Suprapubic skin (tissue), 4 donors: ENCODE results near the gene CCDC174. TPM values are rescaled to one million over a fixed set of nuclear protein-coding genes. Genes with fewer than 3 reads are reported as not detected.

Experiments
- DNase-seq, 2 donors: peaks; one replicate each; pipeline ENCODE4 v3.0.0-alpha.2; 2019; ENCODE audit warnings: low spot score in 2 of 2
- H3K27ac ChIP-seq: fragments of 200-600 bp; sonication (generic); one replicate; pipeline ENCODE4 v1.5.1; 2019
- H3K27me3 ChIP-seq: fragments of 200-600 bp; sonication (generic); one replicate; pipeline ENCODE4 v1.5.1; 2019
- H3K36me3 ChIP-seq: fragments of 200-600 bp; sonication (generic); one replicate; pipeline ENCODE4 v1.5.1; 2019
- H3K4me1 ChIP-seq: fragments of 200-600 bp; sonication (generic); one replicate; pipeline ENCODE4 v1.5.1; 2019
- H3K4me3 ChIP-seq: fragments of 200-600 bp; sonication (generic); one replicate; pipeline ENCODE4 v1.5.1; 2019; ENCODE audit warnings: mild to moderate bottlenecking
- H3K9me3 ChIP-seq: fragments of 200-600 bp; sonication (generic); one replicate; pipeline ENCODE4 v1.5.1; 2019
- CTCF ChIP-seq, 2 donors: fragments of 200-600 bp in 1 of 2; fragments of 450-650 bp in 1 of 2; sonication (generic) in 1 of 2; IDR thresholded peaks; one replicate each; pipeline ENCODE4 v1.5.1; 2016 to 2019; ENCODE audit warnings: antibody characterized with exemption in 2 of 2, mild to moderate bottlenecking in 1 of 2, moderate library complexity in 1 of 2
- EP300 ChIP-seq: sonication (generic); formaldehyde crosslinking; IDR thresholded peaks from one replicate; pipeline ENCODE4 v1.6.1; 2017; ENCODE audit warnings: antibody characterized with exemption
- POLR2A ChIP-seq, 2 donors: fragments of 450-650 bp; IDR thresholded peaks; one replicate each; pipeline ENCODE4 v1.6.1; 2017; ENCODE audit warnings: antibody characterized with exemption in 2 of 2, mild to moderate bottlenecking in 2 of 2, moderate library complexity in 2 of 2
- POLR2AphosphoS5 ChIP-seq, 3 donors: sonication (generic); formaldehyde crosslinking; IDR thresholded peaks; one replicate each; pipeline ENCODE4 v1.6.1; 2017; ENCODE audit warnings: antibody characterized with exemption in 3 of 3
- WGBS: methylation state at CpG from one replicate; pipeline ENCODE4 v1.1.5; 2018; 5-methylcytosine and 5-hydroxymethylcytosine counted together
- total RNA-seq, 4 donors: library from RNA; depleted of rRNA; stranded (reverse); fragments of >200 nt; gene quantifications; one replicate each; pipeline ENCODE4 v1.1.0, GENCODE V29; 2016

CCDC174 gene
- total RNA-seq, 4 donors from 2014 or later: 11.2 to 39.3 (median 14.6) TPM

GRCh38 chr3:14706096-14706495 lies 54.5 kb downstream of the CCDC174 start:
- Histone ChIP-seq H3K4me3 (no peak overlapping the region), H3K27ac (no peak overlapping the region), H3K9me3 (no peaks in the 10 kb centered on the region), H3K36me3 (peaks cover 6% of the 10 kb centered on the region), H3K27me3 (no peaks in the 10 kb centered on the region), H3K4me1 (no peaks in the 10 kb centered on the region)
- no peak for DNase-seq
- TF ChIP-seq EP300 (no peak), POLR2AphosphoS5 (IDR thresholded peaks at IDR 0.05) (no peak), CTCF (IDR thresholded peaks at IDR 0.05) (no peak), POLR2A (IDR thresholded peaks at IDR 0.05) (no peak)
- 63% methylated on average over 5 of the region's 5 CpGs for WGBS

- 23% methylated on average over 1 of the region's 1 CpG for WGBS
- no peak for DNase-seq
- Histone ChIP-seq H3K36me3 (no peaks in the 10 kb centered on the region), H3K27ac (no peak overlapping the region), H3K9me3 (peaks cover 9% of the 10 kb centered on the region), H3K4me1 (no peaks in the 10 kb centered on the region), H3K4me3 (no peak overlapping the region), H3K27me3 (no peaks in the 10 kb centered on the region)
- TF ChIP-seq EP300 (no peak), POLR2AphosphoS5 (IDR thresholded peaks at IDR 0.05) (no peak), POLR2A (IDR thresholded peaks at IDR 0.05) (no peak), CTCF (IDR thresholded peaks at IDR 0.05) (no peak)
Measured at GRCh38 chr3:14716591-14716990, 65.0 kb downstream of the CCDC174 start.

GRCh38 chr3:14717307-14717706 lies 65.7 kb downstream of the CCDC174 start:
- TF ChIP-seq CTCF (IDR thresholded peaks at IDR 0.05): no peak
- TF ChIP-seq EP300: no peak
- no peak for TF ChIP-seq POLR2AphosphoS5 (IDR thresholded peaks at IDR 0.05)
- TF ChIP-seq POLR2A (IDR thresholded peaks at IDR 0.05): no peak
- Histone ChIP-seq H3K4me1 (no peaks in the 10 kb centered on the region), H3K9me3 (peaks cover 9% of the 10 kb centered on the region), H3K4me3 (no peak overlapping the region), H3K27ac (no peak overlapping the region), H3K36me3 (no peaks in the 10 kb centered on the region), H3K27me3 (no peaks in the 10 kb centered on the region)
- DNase-seq: no peak
- 79% methylated on average over 1 of the region's 1 CpG for WGBS

GRCh38 chr3:14718539-14718938 lies 67.0 kb downstream of the CCDC174 start:
- 96% methylated on average over 2 of the region's 2 CpGs for WGBS
- no peak for TF ChIP-seq POLR2AphosphoS5 (IDR thresholded peaks at IDR 0.05)
- no peak for DNase-seq
- H3K9me3 ChIP-seq: no peaks in the 10 kb centered on the region
- no peak overlapping the region for H3K27ac ChIP-seq
- H3K4me3 ChIP-seq: no peak overlapping the region
- H3K4me1 ChIP-seq: no peaks in the 10 kb centered on the region
- no peaks in the 10 kb centered on the region for H3K36me3 ChIP-seq
- no peaks in the 10 kb centered on the region for H3K27me3 ChIP-seq

GRCh38 chr3:14719006-14719405 lies 67.4 kb downstream of the CCDC174 start:
- Histone ChIP-seq H3K27me3 (no peaks in the 10 kb centered on the region), H3K9me3 (no peaks in the 10 kb centered on the region), H3K36me3 (no peaks in the 10 kb centered on the region), H3K4me1 (no peaks in the 10 kb centered on the region), H3K4me3 (no peak overlapping the region), H3K27ac (no peak overlapping the region)
- 89% methylated on average over 2 of the region's 2 CpGs for WGBS
- TF ChIP-seq POLR2A (IDR thresholded peaks at IDR 0.05) (no peak), CTCF (IDR thresholded peaks at IDR 0.05) (no peak), EP300 (no peak), POLR2AphosphoS5 (IDR thresholded peaks at IDR 0.05) (no peak)
- no peak for DNase-seq

- TF ChIP-seq EP300 (no peak), CTCF (IDR thresholded peaks at IDR 0.05) (no peak), POLR2A (IDR thresholded peaks at IDR 0.05) (no peak), POLR2AphosphoS5 (IDR thresholded peaks at IDR 0.05) (no peak)
- 84% methylated on average over 8 of the region's 8 CpGs for WGBS
- no peak overlapping the region for H3K27ac ChIP-seq
- H3K9me3 ChIP-seq: no peaks in the 10 kb centered on the region
- no peaks in the 10 kb centered on the region for H3K36me3 ChIP-seq
- DNase-seq: peak in 1 of 2 donors; percentile 35
- no peaks in the 10 kb centered on the region for H3K27me3 ChIP-seq
- peaks cover 8% of the 10 kb centered on the region for H3K4me1 ChIP-seq
- no peak overlapping the region for H3K4me3 ChIP-seq
Measured at GRCh38 chr3:14721126-14721864, 69.7 kb downstream of the CCDC174 start.
